NCI-H460 (cell line): ENCODE data around the gene ABHD14A. TPM values are rescaled to one million over a fixed set of nuclear protein-coding genes. Genes with fewer than 3 reads are reported as not detected.

Source experiments
- DNase-seq: peaks from one replicate; pipeline ENCODE4 v3.0.0-alpha.2; 2016; ENCODE audit warnings: low read depth; ENCODE audit errors: extremely low read depth
- total RNA-seq: library from RNA; depleted of rRNA; stranded (reverse); fragments of >200 nt; shearing (Covaris generic); gene quantifications from 2 replicates; pipeline ENCODE4 v1.2.3, GENCODE V29; 2014

Gene ABHD14A
- total RNA-seq, 1 experiment from 2014 or later = 5.4 TPM

- no peak for DNase-seq
Observed at GRCh38 chr3:51955175-51955892, 19.5 kb upstream of the ABHD14A start, which contains the start of gene GPR62. GPR62 (plus strand) TSS chr3:51955381; CDS start chr3:51955653, 272 bp downstream.

GRCh38 chr3:51955893-51956770, 18.7 kb upstream of the ABHD14A start:
- no peak for DNase-seq

GRCh38 chr3:51957520-51958205, 17.2 kb upstream of the ABHD14A start:
- DNase-seq = no peak

- no peak for DNase-seq
Observed at GRCh38 chr3:51958603-51959521, 16.0 kb upstream of the ABHD14A start.

GRCh38 chr3:51959651-51960050, 15.2 kb upstream of the ABHD14A start:
- no peak for DNase-seq

GRCh38 chr3:51960386-51960785, 14.5 kb upstream of the ABHD14A start:
- no peak for DNase-seq

GRCh38 chr3:51961011-51961410, 13.9 kb upstream of the ABHD14A start:
- DNase-seq = no peak

- no peak for DNase-seq
Observed at GRCh38 chr3:51961602-51962569, 13.0 kb upstream of the ABHD14A start.

GRCh38 chr3:51962854-51963530, 11.9 kb upstream of the ABHD14A start:
- no peak for DNase-seq

GRCh38 chr3:51963951-51964451, 10.9 kb upstream of the ABHD14A start:
- DNase-seq = no peak

GRCh38 chr3:51964521-51964920, 10.3 kb upstream of the ABHD14A start:
- DNase-seq = no peak

- DNase-seq = no peak
Observed at GRCh38 chr3:51966016-51966415, 8.8 kb upstream of the ABHD14A start.

- DNase-seq = no peak
Observed at GRCh38 chr3:51966486-51966885, 8.4 kb upstream of the ABHD14A start.

GRCh38 chr3:51966922-51967383, 7.9 kb upstream of the ABHD14A start:
- DNase-seq = no peak

- DNase-seq = peak; percentile 29
Observed at GRCh38 chr3:51967384-51968169, 7.3 kb upstream of the ABHD14A start, which contains the start of gene PCBP4. PCBP4 (minus strand) TSS chr3:51967454; CDS start chr3:51961240, 6,214 bp downstream.

GRCh38 chr3:51968170-51968775, 6.6 kb upstream of the ABHD14A start:
- DNase-seq = no peak
